Measurements from ENCODE around the gene TMEM158.

DNA sequence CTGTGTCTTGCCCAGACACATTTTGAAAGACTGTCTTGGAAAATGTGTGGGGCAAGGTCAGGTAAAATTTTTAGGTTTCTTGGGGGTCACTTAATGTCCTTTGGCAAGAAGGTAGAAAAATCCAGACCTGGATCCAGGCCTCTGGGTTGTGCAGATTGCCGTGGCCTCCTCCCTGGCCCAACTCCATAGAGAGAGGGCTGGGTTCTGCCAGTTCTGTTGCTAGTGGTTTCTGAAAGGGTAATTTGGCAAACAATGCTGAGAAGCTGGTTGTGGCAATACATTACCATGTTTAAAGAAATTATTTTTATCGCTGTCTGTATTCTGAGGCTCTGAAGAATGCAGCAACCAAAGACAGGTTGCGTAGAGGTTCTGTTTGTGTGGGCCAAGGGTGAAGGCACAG, 20.2 kb upstream of the TMEM158 start:
- TF ChIP-seq CTCF (IDR thresholded peaks at IDR 0.05) (no peak), EZH2phosphoT487 (IDR thresholded peaks at IDR 0.05) (no peak), EZH2 (IDR thresholded peaks at IDR 0.05) (no peak)
